ENCODE data around the gene TIMM8A.

- TF ChIP-seq POLR2AphosphoS5 (IDR thresholded peaks at IDR 0.05; ENCODE audit: low read depth, low read length) = no peak
- no peak for TF ChIP-seq POLR2A (IDR thresholded peaks at IDR 0.05; ENCODE audit: low read depth, low read length)
- TF ChIP-seq TAF1 (IDR thresholded peaks at IDR 0.05; ENCODE audit: low read depth, low read length) = no peak
- TF ChIP-seq POU2F2 (IDR thresholded peaks at IDR 0.05; ENCODE audit: low read depth, low read length) = no peak
- TF ChIP-seq SPI1 (IDR thresholded peaks at IDR 0.05; ENCODE audit: low read depth, low read length) = no peak
- no peak for TF ChIP-seq PAX5 (IDR thresholded peaks at IDR 0.05; ENCODE audit: insufficient read depth, low read length, severe bottlenecking)
These were observed 11.8 kb upstream of the TIMM8A start for GRCh38 chrX:101360390-101360789.
